CD8-positive, alpha-beta memory T cell (primary cell): ENCODE measurements around the gene DRD1. TPM values are rescaled to one million over a fixed set of nuclear protein-coding genes. Genes with fewer than 3 reads are reported as not detected.
"Not testable (repeated sequence)": the region's sequence is repeated elsewhere in the genome, so short reads cannot be mapped to it uniquely, and the experiment has no call there.

Source experiments
- CTCF ChIA-PET: fragments of 350-600 bp; sonication (Branson Sonifier 250); formaldehyde crosslinking; loops from one replicate; lab custom pipeline; 2021; ENCODE audit warnings: antibody characterized with exemption; lab: Charles Lee
- POLR2A ChIA-PET: fragments of 350-600 bp; sonication (Branson Sonifier 250); formaldehyde crosslinking; loops from one replicate; lab custom pipeline; 2021; ENCODE audit warnings: antibody characterized with exemption; lab: Charles Lee
- DNase-seq, 5 donors: peaks; one replicate each; pipeline versions ENCODE4 v3.0.0 to v3.0.0-alpha.2; 2020 to 2022; ENCODE audit warnings: mixed read lengths in 1 of 5
- H3K27ac ChIP-seq: one replicate; pipeline ENCODE4 v1.7.0; 2013; ENCODE audit warnings: low read depth, mild to moderate bottlenecking, low read length, moderate library complexity
- H3K27me3 ChIP-seq: 2 replicates; pipeline ENCODE4 v1.7.0; 2013; ENCODE audit warnings: low read length, mild to moderate bottlenecking; ENCODE audit not compliant: insufficient read depth, poor library complexity, severe bottlenecking
- H3K36me3 ChIP-seq: 2 replicates; pipeline ENCODE4 v1.7.0; 2013; ENCODE audit warnings: mild to moderate bottlenecking, low read length, moderate library complexity; ENCODE audit not compliant: insufficient read depth
- H3K4me1 ChIP-seq: 2 replicates; pipeline ENCODE4 v1.7.0; 2013; ENCODE audit warnings: mild to moderate bottlenecking, low read length, moderate library complexity; ENCODE audit not compliant: insufficient read depth
- H3K4me3 ChIP-seq: 2 replicates; pipeline ENCODE4 v1.7.0; 2013; ENCODE audit warnings: mild to moderate bottlenecking, low read length
- H3K9me3 ChIP-seq: 2 replicates; pipeline ENCODE4 v1.7.0; 2013; ENCODE audit warnings: mild to moderate bottlenecking, low read length
- H3K27ac Mint-ChIP-seq, 8 donors: one replicate each; pipeline ENCODE4 v1.8.0; 2020 to 2021; ENCODE audit warnings: mixed read lengths in 8 of 8, mild to moderate bottlenecking in 6 of 8, inconsistent platforms in 3 of 8, moderate library complexity in 3 of 8
- H3K27me3 Mint-ChIP-seq, 2 donors: one replicate each; pipeline ENCODE4 v1.8.0; 2020 to 2021; ENCODE audit warnings: mixed read lengths in 2 of 2, mild to moderate bottlenecking in 1 of 2, moderate library complexity in 1 of 2
- H3K36me3 Mint-ChIP-seq, 3 donors: one replicate each; pipeline ENCODE4 v1.8.0; 2020 to 2021; ENCODE audit warnings: mixed read lengths in 3 of 3, inconsistent platforms in 1 of 3, mild to moderate bottlenecking in 1 of 3
- H3K4me1 Mint-ChIP-seq, 3 donors: one replicate each; pipeline ENCODE4 v1.8.0; 2020 to 2021; ENCODE audit warnings: mixed read lengths in 3 of 3, inconsistent platforms in 1 of 3, mild to moderate bottlenecking in 1 of 3
- H3K4me3 Mint-ChIP-seq, 7 donors: one replicate each; pipeline ENCODE4 v1.8.0; 2020 to 2021; ENCODE audit warnings: mixed read lengths in 7 of 7, mild to moderate bottlenecking in 6 of 7, moderate library complexity in 4 of 7, inconsistent platforms in 2 of 7
- H3K9me3 Mint-ChIP-seq, 5 donors: one replicate each; pipeline ENCODE4 v1.8.0; 2020 to 2022; ENCODE audit warnings: mixed read lengths in 5 of 5, mild to moderate bottlenecking in 3 of 5, moderate library complexity in 2 of 5, inconsistent platforms in 1 of 5
- polyA plus RNA-seq: library from polyadenylated mRNA; unstranded; fragments of 300-500 nt; fragmentation: Illumina TruSeq; gene quantifications from one replicate; pipeline ENCODE4 v1.2.3, GENCODE V29; 2021
- total RNA-seq, 2 experiments: library from RNA; stranded (reverse); gene quantifications; one replicate each; pipeline ENCODE4 v1.2.3, GENCODE V29; 2021

DRD1 gene
- total and polyA plus RNA-seq, 3 experiments from 2014 or later: not detected

- no peaks in the 10 kb centered on the region for H3K4me1 ChIP-seq
- Mint-ChIP-seq H3K27ac (no peak overlapping the region), H3K27me3 (peaks cover 27 to 88% of the 10 kb centered on the region in 2 donors), H3K4me1 (no peaks in the 10 kb centered on the region), H3K4me3 (no peak overlapping the region), H3K36me3 (peaks cover 0 to 3% (median 3%) of the 10 kb centered on the region in 3 donors), H3K9me3 (peaks cover 3 to 6% (median 4%) of the 10 kb centered on the region in 5 donors)
- no peaks in the 10 kb centered on the region for H3K36me3 ChIP-seq
- POLR2A ChIA-PET: no interaction called here
- H3K4me3 ChIP-seq: no peak overlapping the region
- no peak overlapping the region for H3K27ac ChIP-seq
- no peak for DNase-seq
- no peaks in the 10 kb centered on the region for H3K9me3 ChIP-seq
- CTCF ChIA-PET: no interaction called here
- no peaks in the 10 kb centered on the region for H3K27me3 ChIP-seq
Measured at GRCh38 chr5:175420383-175420782, 23.6 kb downstream of the DRD1 start.

GRCh38 chr5:175418251-175418650, 25.7 kb downstream of the DRD1 start:
- no peak overlapping the region for H3K4me3 ChIP-seq
- DNase-seq: no peak
- peaks cover 0 to 3% (median 3%) of the 10 kb centered on the region in 3 donors for H3K36me3 Mint-ChIP-seq
- H3K9me3 ChIP-seq: no peaks in the 10 kb centered on the region
- no peak overlapping the region for H3K4me3 Mint-ChIP-seq
- no peaks in the 10 kb centered on the region for H3K27me3 ChIP-seq
- peaks cover 22 to 77% of the 10 kb centered on the region in 2 donors for H3K27me3 Mint-ChIP-seq
- ChIA-PET POLR2A (no interaction called here), CTCF (no interaction called here)
- no peak overlapping the region for H3K27ac ChIP-seq
- no peaks in the 10 kb centered on the region for H3K4me1 ChIP-seq
- no peaks in the 10 kb centered on the region for H3K36me3 ChIP-seq
- peaks cover 3 to 7% (median 4%) of the 10 kb centered on the region in 5 donors for H3K9me3 Mint-ChIP-seq
- no peaks in the 10 kb centered on the region for H3K4me1 Mint-ChIP-seq
- H3K27ac Mint-ChIP-seq: no peak overlapping the region

- H3K4me3 Mint-ChIP-seq: no peak overlapping the region
- POLR2A ChIA-PET: no interaction called here
Measured at GRCh38 chr5:175417384-175417783, 26.6 kb downstream of the DRD1 start.

DNA sequence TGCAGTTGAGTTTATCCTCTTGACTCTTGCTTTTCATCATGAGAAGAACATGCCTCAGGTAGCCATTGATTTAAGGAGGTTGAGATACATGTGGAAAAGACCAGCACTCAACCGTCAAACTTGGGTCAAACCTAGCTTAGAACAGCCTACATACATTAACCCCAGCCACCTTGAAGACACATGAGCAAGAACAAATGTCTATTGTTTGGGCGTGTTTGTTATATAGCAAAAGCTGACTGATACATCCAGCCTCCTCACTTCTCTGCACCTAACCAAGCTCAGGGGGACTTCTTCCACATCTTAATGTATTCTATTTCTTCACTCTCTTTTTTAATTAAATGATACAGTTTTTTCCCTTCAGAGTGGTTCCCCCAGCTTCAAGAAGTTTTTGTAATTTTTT, 28.7 kb downstream of the DRD1 start:
- Histone ChIP-seq H3K27me3 (no peaks in the 10 kb centered on the region), H3K9me3 (no peaks in the 10 kb centered on the region), H3K4me3 (no peak overlapping the region), H3K27ac (no peak overlapping the region), H3K4me1 (no peaks in the 10 kb centered on the region), H3K36me3 (no peaks in the 10 kb centered on the region)
- peaks cover 19 to 52% of the 10 kb centered on the region in 2 donors for H3K27me3 Mint-ChIP-seq
- ChIA-PET CTCF (interaction anchor here (0.9 kb wide), 1 partner anchor 119 kb away, joined by 5 read pairs; no protein-coding TSS in a partner anchor), POLR2A (no interaction called here)
- no peak for DNase-seq
- H3K27ac Mint-ChIP-seq: no peak overlapping the region
- peaks cover 0 to 3% (median 0%) of the 10 kb centered on the region in 3 donors for H3K36me3 Mint-ChIP-seq
- peaks cover 0 to 7% (median 3%) of the 10 kb centered on the region in 5 donors for H3K9me3 Mint-ChIP-seq
- H3K4me1 Mint-ChIP-seq: no peaks in the 10 kb centered on the region
- H3K4me3 Mint-ChIP-seq: no peak overlapping the region

More at GRCh38 chr5:175417384-175417783, 26.6 kb downstream of the DRD1 start:
- Mint-ChIP-seq H3K4me1 (no peaks in the 10 kb centered on the region), H3K36me3 (peaks cover 0 to 3% (median 3%) of the 10 kb centered on the region in 3 donors), H3K27me3 (peaks cover 20 to 72% of the 10 kb centered on the region in 2 donors), H3K27ac (no peak overlapping the region), H3K9me3 (peaks cover 2 to 7% (median 4%) of the 10 kb centered on the region in 5 donors)
- Histone ChIP-seq H3K27me3 (no peaks in the 10 kb centered on the region), H3K36me3 (no peaks in the 10 kb centered on the region), H3K4me3 (no peak overlapping the region), H3K9me3 (no peaks in the 10 kb centered on the region), H3K27ac (no peak overlapping the region), H3K4me1 (no peaks in the 10 kb centered on the region)
- no peak for DNase-seq
- CTCF ChIA-PET: no interaction called here

- no peak for DNase-seq
- Histone ChIP-seq H3K27me3 (no peaks in the 10 kb centered on the region), H3K9me3 (no peaks in the 10 kb centered on the region), H3K36me3 (no peaks in the 10 kb centered on the region), H3K4me3 (no peak overlapping the region), H3K27ac (no peak overlapping the region), H3K4me1 (no peaks in the 10 kb centered on the region)
- peaks cover 8 to 23% of the 10 kb centered on the region in 2 donors for H3K27me3 Mint-ChIP-seq
- CTCF ChIA-PET: no interaction called here
- H3K9me3 Mint-ChIP-seq: peaks cover 0 to 7% (median 3%) of the 10 kb centered on the region in 5 donors
- peaks cover 0 to 3% (median 3%) of the 10 kb centered on the region in 3 donors for H3K36me3 Mint-ChIP-seq
- POLR2A ChIA-PET: no interaction called here
- H3K4me3 Mint-ChIP-seq: no peak overlapping the region
- no peaks in the 10 kb centered on the region for H3K4me1 Mint-ChIP-seq
- no peak overlapping the region for H3K27ac Mint-ChIP-seq
Measured at GRCh38 chr5:175410926-175411325, 33.1 kb downstream of the DRD1 start.

GRCh38 chr5:175406300-175406699, 37.7 kb downstream of the DRD1 start:
- CTCF ChIA-PET: no interaction called here
- peaks cover 5 to 6% of the 10 kb centered on the region in 2 donors for H3K27me3 Mint-ChIP-seq
- H3K9me3 Mint-ChIP-seq: peaks cover 2 to 5% (median 3%) of the 10 kb centered on the region in 5 donors
- POLR2A ChIA-PET: no interaction called here
- Histone ChIP-seq H3K4me3 (no peak overlapping the region), H3K27ac (no peak overlapping the region), H3K27me3 (no peaks in the 10 kb centered on the region), H3K9me3 (no peaks in the 10 kb centered on the region), H3K36me3 (no peaks in the 10 kb centered on the region), H3K4me1 (no peaks in the 10 kb centered on the region)
- DNase-seq: no peak
- peaks cover 0 to 3% (median 0%) of the 10 kb centered on the region in 3 donors for H3K36me3 Mint-ChIP-seq
- H3K27ac Mint-ChIP-seq: no peak overlapping the region
- no peaks in the 10 kb centered on the region for H3K4me1 Mint-ChIP-seq
- H3K4me3 Mint-ChIP-seq: no peak overlapping the region

- CTCF ChIA-PET, POLR2A ChIA-PET, H3K9me3 Mint-ChIP-seq, H3K4me3 Mint-ChIP-seq, H3K27ac Mint-ChIP-seq, H3K4me3 ChIP-seq, DNase-seq, H3K27ac ChIP-seq, H3K9me3 ChIP-seq, H3K27me3 ChIP-seq, H3K4me1 ChIP-seq, H3K4me1 Mint-ChIP-seq, H3K36me3 ChIP-seq, H3K36me3 Mint-ChIP-seq: not testable (repeated sequence)
- H3K27me3 Mint-ChIP-seq: peaks cover 11 to 26% of the 10 kb centered on the region in 2 donors
Measured at GRCh38 chr5:175397590-175398297, 46.2 kb downstream of the DRD1 start.

DNA sequence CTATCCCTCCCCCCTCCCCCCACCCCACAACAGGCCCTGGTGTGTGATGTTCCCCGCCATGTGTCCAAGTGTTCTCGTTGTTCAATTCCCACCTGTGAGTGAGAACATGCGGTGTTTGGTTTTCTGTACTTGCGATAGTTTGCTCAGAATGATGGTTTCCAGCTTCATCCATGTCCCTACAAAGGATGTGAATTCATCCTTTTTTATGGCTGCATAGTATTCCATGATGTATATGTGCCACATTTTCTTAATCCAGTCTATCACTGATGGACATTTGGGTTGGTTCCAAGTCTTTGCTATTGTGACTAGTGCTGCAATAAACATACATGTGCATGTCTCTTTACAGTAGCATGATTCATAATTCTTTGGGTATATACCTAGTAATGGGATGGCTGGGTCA, 48.6 kb downstream of the DRD1 start:
- H3K4me1 ChIP-seq, H3K9me3 ChIP-seq, H3K4me3 Mint-ChIP-seq, H3K4me1 Mint-ChIP-seq, H3K27ac Mint-ChIP-seq, H3K36me3 Mint-ChIP-seq, H3K4me3 ChIP-seq, H3K27ac ChIP-seq, H3K27me3 ChIP-seq, H3K36me3 ChIP-seq, POLR2A ChIA-PET, CTCF ChIA-PET, DNase-seq, H3K9me3 Mint-ChIP-seq: not testable (repeated sequence)
- peaks cover 11 to 30% of the 10 kb centered on the region in 2 donors for H3K27me3 Mint-ChIP-seq
